UCSD-AML1 (cell line): ENCODE data around the gene FAM187B.
A peak's percentile ranks its signal among the peaks of the same experiment; 100 is the strongest.

ENCODE experiments used
- DNase-seq: peaks from one replicate; lab custom pipeline; 2025; ENCODE audit not compliant: unreplicated experiment; lab: John Stamatoyannopoulos, UW

FAM187B gene

GRCh38 chr19:35228177-35228930, at the start of gene FAM187B:
Gene FAM187B, minus strand, starts transcription at chr19:35228739. Its CDS starts 59 bp downstream, at chr19:35228680.
- no peak for DNase-seq

GRCh38 chr19:35276706-35277281, 48.3 kb upstream of the FAM187B start:
- DNase-seq = no peak

- DNase-seq = no peak
These were observed 45.8 kb upstream of the FAM187B start for GRCh38 chr19:35274323-35274722.

- no peak for DNase-seq
These were observed 45.2 kb upstream of the FAM187B start for GRCh38 chr19:35273686-35274259.

GRCh38 chr19:35272954-35273649, 44.6 kb upstream of the FAM187B start:
- no peak for DNase-seq

GRCh38 chr19:35272122-35272719, 43.7 kb upstream of the FAM187B start:
- DNase-seq = peak; percentile 69

GRCh38 chr19:35271546-35271945, 43.0 kb upstream of the FAM187B start:
- DNase-seq = no peak

GRCh38 chr19:35270381-35270811, 41.9 kb upstream of the FAM187B start:
- DNase-seq = no peak

GRCh38 chr19:35269438-35270117, 41.0 kb upstream of the FAM187B start:
- DNase-seq = peak; percentile 78

GRCh38 chr19:35268536-35269437, 40.2 kb upstream of the FAM187B start, which contains the start of gene USF2:
Gene USF2, plus strand, starts transcription at chr19:35268962. Its CDS starts 140 bp downstream, at chr19:35269102.
- peak; percentile 71 for DNase-seq

- DNase-seq = peak; percentile 84
These were observed 39.4 kb upstream of the FAM187B start for GRCh38 chr19:35267818-35268535.

- peak; percentile 58 for DNase-seq
These were observed 38.8 kb upstream of the FAM187B start for GRCh38 chr19:35267353-35267817.

GRCh38 chr19:35266520-35267352, 38.2 kb upstream of the FAM187B start:
- no peak for DNase-seq

- no peak for DNase-seq
These were observed 37.5 kb upstream of the FAM187B start for GRCh38 chr19:35265900-35266519.

- DNase-seq = peak; percentile 46
These were observed 36.8 kb upstream of the FAM187B start for GRCh38 chr19:35265126-35265899.

- DNase-seq = no peak
These were observed 36.0 kb upstream of the FAM187B start for GRCh38 chr19:35264268-35265125.
